SU-DHL-6 (cell line): ENCODE measurements around the gene PLEKHA8.
A peak's percentile ranks its signal among the peaks of the same experiment; 100 is the strongest.

Experiments used
- H2AFZ ChIP-seq: fragments of 200-600 bp; sonication (generic); 2 replicates; pipeline ENCODE4 v1.6.1; 2014; ENCODE audit warnings: low read depth, mild to moderate bottlenecking, moderate library complexity, mixed read lengths, antibody characterized with exemption, low read length; ENCODE audit not compliant: severe bottlenecking
- H3F3A ChIP-seq: fragments of 200-600 bp; shearing (Covaris generic); 2 replicates; pipeline ENCODE4 v1.6.0; 2016; ENCODE audit warnings: antibody characterized with exemption, mild to moderate bottlenecking; ENCODE audit not compliant: insufficient read depth
- H3K27ac ChIP-seq: fragments of 200-600 bp; sonication (generic); 2 replicates; pipeline ENCODE4 v1.5.1; 2016; ENCODE audit warnings: low read depth, mild to moderate bottlenecking, low read length, moderate library complexity, mixed read lengths
- H3K27me3 ChIP-seq: fragments of 200-600 bp; sonication (generic), shearing (Covaris generic); 2 replicates; pipeline ENCODE4 v1.6.0; 2014; ENCODE audit warnings: mild to moderate bottlenecking, low read length
- H3K36me3 ChIP-seq: fragments of 200-600 bp; sonication (generic); 2 replicates; pipeline ENCODE4 v1.6.1; 2014; ENCODE audit warnings: mild to moderate bottlenecking, low read length, mixed read lengths
- H3K4me2 ChIP-seq: fragments of 300-600, 200-600 bp; shearing (Covaris generic), sonication (generic); 2 replicates; pipeline ENCODE4 v1.6.0; 2014; ENCODE audit warnings: low read length, low read depth, mild to moderate bottlenecking; ENCODE audit not compliant: poor library complexity, severe bottlenecking
- H3K4me3 ChIP-seq: fragments of 200-600 bp; sonication (generic); 2 replicates; pipeline ENCODE4 v1.5.1; 2014; ENCODE audit warnings: antibody characterized with exemption, low read length, mild to moderate bottlenecking, mixed read lengths; ENCODE audit not compliant: insufficient read depth, poor library complexity, severe bottlenecking
- H3K79me2 ChIP-seq: fragments of 200-600 bp; sonication (generic); 2 replicates; pipeline ENCODE4 v1.6.1; 2014; ENCODE audit warnings: mild to moderate bottlenecking, low read length, moderate library complexity; ENCODE audit not compliant: insufficient read depth
- H3K9ac ChIP-seq: fragments of 200-600 bp; sonication (generic); 2 replicates; pipeline ENCODE4 v1.7.0; 2014; ENCODE audit warnings: mild to moderate bottlenecking, low read length
- H3K9me2 ChIP-seq: fragments of 200-600 bp; sonication (generic); replicated peaks from 2 replicates; pipeline ENCODE4 v1.6.1; 2014; ENCODE audit warnings: low read length; ENCODE audit not compliant: insufficient read depth
- H3K9me3 ChIP-seq: fragments of 200-600 bp; sonication (generic); 2 replicates; pipeline ENCODE4 v1.6.1; 2014; ENCODE audit warnings: low read length, mixed read lengths; ENCODE audit not compliant: insufficient read depth
- H4K20me1 ChIP-seq: fragments of 200-600 bp; sonication (generic); 2 replicates; pipeline ENCODE4 v1.6.1; 2014; ENCODE audit warnings: low read depth, mild to moderate bottlenecking, antibody characterized with exemption, low read length, moderate library complexity, mixed read lengths
- EZH2phosphoT487 ChIP-seq: fragments of 200-600 bp; sonication (generic), shearing (Covaris generic); conservative IDR thresholded peaks from 2 replicates; pipeline ENCODE4 v1.6.1; 2018; ENCODE audit warnings: mild to moderate bottlenecking, antibody characterized with exemption, low read length, moderate library complexity, mixed read lengths
- TF ChIP-seq, protein P1 (sequence below): fragments of 200-600 bp; sonication (generic); IDR thresholded peaks from one replicate; pipeline ENCODE4 v1.5.1; 2017; ENCODE audit warnings: antibody characterized with exemption, mild to moderate bottlenecking, low read length, moderate library complexity; ENCODE audit not compliant: insufficient read depth, poor library complexity, severe bottlenecking

PLEKHA8 gene

DNA sequence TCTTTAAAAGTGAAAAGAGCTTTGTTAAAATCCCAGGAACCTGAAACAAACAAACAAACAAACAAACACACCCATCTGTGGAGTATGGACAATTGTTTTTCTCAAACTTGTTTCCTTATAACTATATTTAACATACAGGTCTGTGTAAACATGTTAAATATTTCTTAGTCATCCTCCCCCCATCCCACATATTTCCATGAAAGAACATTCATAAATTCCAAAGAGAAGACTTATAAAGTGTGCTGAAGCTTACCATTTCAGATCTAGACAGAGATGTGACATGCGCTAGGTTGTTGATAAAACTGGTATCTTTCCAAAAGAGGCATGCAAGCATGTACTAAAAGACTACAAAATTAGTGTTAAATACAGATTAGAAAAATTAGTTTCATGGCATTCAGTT lies 8.3 kb upstream of the PLEKHA8 start:
- Histone ChIP-seq H3K9ac (no peak overlapping the region), H3K4me2 (peak overlapping the region; percentile 48), H3K9me2 (no peaks in the 10 kb centered on the region), H2AFZ (no peak overlapping the region), H3F3A (peaks cover 9% of the 10 kb centered on the region), H3K79me2 (peaks cover 15% of the 10 kb centered on the region; the same call in 1 of the 2 replicates), H3K27me3 (no peaks in the 10 kb centered on the region), H3K27ac (0 out of 2 replicates have a peak overlapping the region, but pooled peaks have one; percentile 45), H3K9me3 (no peaks in the 10 kb centered on the region), H3K4me3 (no peak overlapping the region), H3K36me3 (peaks cover 10% of the 10 kb centered on the region; the same call in 1 of the 2 replicates), H4K20me1 (0 out of 2 replicates have a peak, but pooled peaks cover 4% of the 10 kb centered on the region)
- TF ChIP-seq, protein P1, sequence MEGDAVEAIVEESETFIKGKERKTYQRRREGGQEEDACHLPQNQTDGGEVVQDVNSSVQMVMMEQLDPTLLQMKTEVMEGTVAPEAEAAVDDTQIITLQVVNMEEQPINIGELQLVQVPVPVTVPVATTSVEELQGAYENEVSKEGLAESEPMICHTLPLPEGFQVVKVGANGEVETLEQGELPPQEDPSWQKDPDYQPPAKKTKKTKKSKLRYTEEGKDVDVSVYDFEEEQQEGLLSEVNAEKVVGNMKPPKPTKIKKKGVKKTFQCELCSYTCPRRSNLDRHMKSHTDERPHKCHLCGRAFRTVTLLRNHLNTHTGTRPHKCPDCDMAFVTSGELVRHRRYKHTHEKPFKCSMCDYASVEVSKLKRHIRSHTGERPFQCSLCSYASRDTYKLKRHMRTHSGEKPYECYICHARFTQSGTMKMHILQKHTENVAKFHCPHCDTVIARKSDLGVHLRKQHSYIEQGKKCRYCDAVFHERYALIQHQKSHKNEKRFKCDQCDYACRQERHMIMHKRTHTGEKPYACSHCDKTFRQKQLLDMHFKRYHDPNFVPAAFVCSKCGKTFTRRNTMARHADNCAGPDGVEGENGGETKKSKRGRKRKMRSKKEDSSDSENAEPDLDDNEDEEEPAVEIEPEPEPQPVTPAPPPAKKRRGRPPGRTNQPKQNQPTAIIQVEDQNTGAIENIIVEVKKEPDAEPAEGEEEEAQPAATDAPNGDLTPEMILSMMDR, result no peak
- no peak for TF ChIP-seq EZH2phosphoT487

DNA sequence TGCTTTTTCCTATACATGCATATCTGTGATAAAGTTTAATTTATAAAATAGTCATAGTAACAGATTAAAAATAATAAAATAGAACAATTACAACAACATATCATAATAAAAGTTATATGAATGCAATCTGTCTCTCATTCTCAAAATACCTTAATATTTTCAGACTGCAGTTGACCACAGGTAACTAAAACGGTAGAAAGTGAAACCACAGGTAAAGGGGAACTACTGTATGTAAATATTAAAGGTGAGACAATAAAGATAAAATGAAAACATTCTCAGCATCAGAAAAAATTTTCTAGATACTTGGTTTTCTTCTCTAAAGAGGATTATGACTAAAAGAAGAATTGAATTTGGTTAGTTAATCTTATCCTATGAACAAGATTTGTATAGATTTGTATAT lies 7.7 kb upstream of the PLEKHA8 start:
- Histone ChIP-seq H4K20me1 (0 out of 2 replicates have a peak, but pooled peaks cover 4% of the 10 kb centered on the region), H2AFZ (no peak overlapping the region), H3K27me3 (no peaks in the 10 kb centered on the region), H3K9ac (no peak overlapping the region), H3K79me2 (peaks cover 21% of the 10 kb centered on the region; the same call in 1 of the 2 replicates), H3F3A (peaks cover 9% of the 10 kb centered on the region), H3K36me3 (peaks cover 10% of the 10 kb centered on the region; the same call in 1 of the 2 replicates), H3K9me3 (no peaks in the 10 kb centered on the region), H3K27ac (peak overlapping the region; percentile 45), H3K4me3 (peak overlapping the region; percentile 12), H3K9me2 (no peaks in the 10 kb centered on the region), H3K4me2 (peak overlapping the region; percentile 48)
- TF ChIP-seq EZH2phosphoT487, result no peak
- TF ChIP-seq, protein P1, result no peak

DNA sequence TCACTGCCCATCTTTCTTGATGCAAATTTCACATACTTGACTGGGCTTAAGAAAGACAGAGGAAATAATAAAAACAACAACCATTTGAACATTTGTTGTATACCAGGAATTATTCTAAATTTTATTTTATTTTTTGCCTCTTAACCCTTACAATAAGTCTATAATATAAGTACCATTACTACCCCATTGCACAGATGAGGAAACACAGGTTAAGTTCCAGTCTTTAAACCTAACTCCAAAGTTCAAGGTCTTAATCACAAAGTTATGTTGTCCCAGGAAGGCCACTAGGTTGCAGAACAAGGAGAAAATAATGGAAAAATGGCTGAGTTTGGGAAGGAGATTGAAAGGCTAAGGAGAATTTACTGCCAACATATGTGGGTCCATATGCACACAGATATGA lies 5.2 kb upstream of the PLEKHA8 start:
- H3K27ac ChIP-seq, result no peak overlapping the region
- no peaks in the 10 kb centered on the region for H3K9me2 ChIP-seq
- peak overlapping the region; percentile 17 for H3K4me2 ChIP-seq
- TF ChIP-seq EZH2phosphoT487, result no peak
- TF ChIP-seq, protein P1, result no peak
- H3K9me3 ChIP-seq, result no peaks in the 10 kb centered on the region
- H3K27me3 ChIP-seq, result no peaks in the 10 kb centered on the region
- no peak overlapping the region for H3K4me3 ChIP-seq
- no peak overlapping the region for H3K9ac ChIP-seq
- H3F3A ChIP-seq, result peaks cover 20% of the 10 kb centered on the region
- no peak overlapping the region for H2AFZ ChIP-seq
- 0 out of 2 replicates have a peak, but pooled peaks cover 4% of the 10 kb centered on the region for H4K20me1 ChIP-seq
- H3K79me2 ChIP-seq, result peaks cover 29% of the 10 kb centered on the region; the same call in 1 of the 2 replicates
- peaks cover 5% of the 10 kb centered on the region; the same call in 1 of the 2 replicates for H3K36me3 ChIP-seq
